Raji (cell line): Measurements from ENCODE around the gene PTTG1IP.

Experiments used
- POLR2A ChIP-seq: IDR thresholded peaks from 2 replicates; pipeline ENCODE4 v1.6.1; 2011; ENCODE audit warnings: low read depth, low read length, control low read depth; ENCODE audit not compliant: insufficient read depth

PTTG1IP gene

GRCh38 chr21:44881198-44881872, 7.8 kb upstream of the PTTG1IP start:
- TF ChIP-seq POLR2A: no peak

GRCh38 chr21:44880405-44881197, 7.1 kb upstream of the PTTG1IP start:
- TF ChIP-seq POLR2A: no peak

DNA sequence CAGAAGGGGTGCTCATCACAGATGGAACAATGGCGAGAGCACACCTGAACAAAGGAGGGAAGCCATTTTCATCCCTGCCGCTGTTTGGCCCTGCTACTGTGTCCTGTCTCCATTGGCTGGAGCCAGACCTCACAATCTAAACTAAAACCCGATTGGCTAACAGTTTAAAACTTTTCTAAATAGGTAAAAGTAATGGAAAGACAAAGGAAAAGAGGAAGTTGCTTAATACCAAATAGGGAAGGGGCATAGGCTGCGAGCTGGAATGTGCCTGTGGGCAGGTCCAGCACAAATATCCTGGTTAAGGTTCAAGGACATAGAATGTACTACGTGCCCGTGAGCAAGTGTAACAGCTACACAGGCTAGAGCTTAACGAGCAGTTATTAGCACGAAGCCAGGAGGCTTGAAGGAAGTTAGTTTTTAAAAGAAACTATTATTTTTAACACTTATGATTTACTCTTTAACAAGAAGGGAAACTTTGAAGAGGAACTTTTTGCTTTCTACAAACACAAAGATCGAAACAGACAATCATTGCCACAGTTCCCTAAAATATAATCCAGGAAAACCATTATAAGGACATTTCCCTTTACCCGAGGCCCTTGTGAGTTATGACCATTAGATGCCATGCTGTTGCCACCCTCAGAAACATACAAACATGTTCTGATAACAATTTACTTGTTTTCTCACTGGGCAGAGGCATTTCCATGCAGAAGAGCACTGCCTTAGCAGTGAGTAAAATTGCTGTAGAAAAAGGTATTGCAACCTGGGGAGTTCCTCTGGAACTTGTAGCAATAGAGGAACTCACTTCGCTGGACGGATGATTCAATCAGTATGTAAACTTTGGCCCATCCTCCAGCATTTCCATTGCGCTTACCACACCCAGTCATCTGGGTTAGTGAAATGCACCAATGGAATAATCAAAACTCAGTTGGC, 4.8 kb upstream of the PTTG1IP start:
- no peak for TF ChIP-seq POLR2A

DNA sequence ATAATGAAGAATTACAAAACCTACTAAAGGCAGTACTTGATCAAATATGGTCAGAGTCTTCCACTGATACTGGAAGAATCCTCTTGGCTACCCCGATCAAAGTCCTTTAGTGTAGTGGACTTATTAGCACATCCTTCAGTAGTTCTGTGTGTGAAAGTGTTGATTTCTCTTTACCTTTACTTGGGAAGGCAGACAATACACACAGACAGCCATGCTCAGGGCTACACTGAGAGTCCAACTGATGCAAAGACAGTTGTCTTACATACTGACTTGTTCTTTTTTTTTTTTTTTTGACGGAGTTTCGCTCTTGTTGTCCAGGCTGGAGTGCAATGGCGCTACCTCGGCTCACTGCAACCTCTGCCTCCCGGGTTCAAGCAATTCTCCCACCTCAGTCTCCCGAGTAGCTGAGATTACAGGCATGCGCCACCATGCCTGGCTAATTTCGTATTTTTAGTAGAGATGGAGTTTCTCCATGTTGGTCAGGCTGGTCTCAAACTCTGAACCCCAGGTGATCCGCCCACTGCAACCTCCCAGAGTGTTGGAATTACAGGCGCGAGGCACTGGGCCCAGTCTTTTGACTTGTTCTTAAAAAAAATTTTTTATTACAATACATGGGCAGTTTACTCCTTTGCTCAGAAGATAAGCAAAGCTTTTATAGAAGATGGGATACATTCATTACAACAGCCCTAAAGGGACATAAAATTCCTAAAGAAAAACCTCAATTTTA, 3.5 kb upstream of the PTTG1IP start:
- no peak for TF ChIP-seq POLR2A

GRCh38 chr21:44875316-44875700, 1.8 kb upstream of the PTTG1IP start:
- TF ChIP-seq POLR2A: no peak

GRCh38 chr21:44874497-44875315, 1.2 kb upstream of the PTTG1IP start:
- no peak for TF ChIP-seq POLR2A

GRCh38 chr21:44874240-44874496, 678 bp upstream of the PTTG1IP start:
- no peak for TF ChIP-seq POLR2A

- no peak for TF ChIP-seq POLR2A
Observed at GRCh38 chr21:44872649-44873355, 688 bp downstream of the PTTG1IP start.

DNA sequence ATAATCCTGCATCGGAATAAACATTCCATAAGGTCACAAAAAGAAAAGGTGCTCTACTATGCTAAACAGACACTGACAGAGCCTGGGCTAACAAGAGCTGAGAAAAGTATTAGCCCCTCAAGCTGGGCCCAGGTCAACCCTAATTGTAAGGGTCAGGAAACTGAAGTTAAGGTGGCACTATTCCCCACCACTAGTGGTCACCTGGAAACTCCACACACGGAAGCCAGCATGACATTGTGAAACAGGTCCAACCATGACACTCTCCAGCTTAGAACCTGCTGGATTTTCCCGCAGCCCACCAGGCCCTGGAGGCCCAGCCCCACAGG, 1.2 kb downstream of the PTTG1IP start:
- no peak for TF ChIP-seq POLR2A

- no peak for TF ChIP-seq POLR2A
Observed at GRCh38 chr21:44871576-44872269, 1.8 kb downstream of the PTTG1IP start.

- no peak for TF ChIP-seq POLR2A
Observed at GRCh38 chr21:44870748-44871495, 2.6 kb downstream of the PTTG1IP start.
